ENCODE data around the gene ANKS1B.

Gene ANKS1B

DNA sequence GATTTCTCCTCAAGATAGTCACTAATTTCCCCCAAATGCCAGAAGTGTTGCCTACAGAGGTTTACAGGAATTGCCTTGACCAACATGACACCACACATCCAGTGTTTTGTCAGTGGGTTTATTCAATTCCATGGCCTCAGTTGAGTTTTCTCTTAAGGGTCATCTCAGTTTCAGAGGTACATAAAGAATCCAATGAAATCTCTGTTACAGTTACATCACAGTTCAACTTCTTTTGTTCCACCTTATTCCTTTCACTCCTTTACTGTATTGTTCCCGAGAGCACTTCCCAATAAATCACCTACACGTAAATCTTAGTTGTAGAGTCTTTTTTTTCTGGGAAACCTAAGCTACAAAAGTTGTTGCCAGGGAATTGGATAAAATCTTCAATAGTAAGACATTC, 410.8 kb downstream of the ANKS1B start:
- Histone ChIP-seq H3K9me3 (ENCODE audit: control insufficient read depth, insufficient read depth, low read depth, low read length) (no peaks in the 10 kb centered on the region), H3K4me3 (ENCODE audit: low read depth, low read length) (no peak overlapping the region), H3K27ac (ENCODE audit: extremely low read depth, low read depth, low read length) (no peak overlapping the region), H3K4me1 (ENCODE audit: control insufficient read depth, insufficient read depth, low read length) (no peaks in the 10 kb centered on the region), H3K36me3 (ENCODE audit: control insufficient read depth in 2 of 2, insufficient read depth in 1 of 2, low read length in 2 of 2) (no peaks in the 10 kb centered on the region)
- ChIA-PET CTCF (no interaction called here), POLR2A (no interaction called here)
- TF ChIP-seq ZSCAN23 (tag by site-specific recombination; IDR thresholded peaks at IDR 0.05) = no peak
- no peak for TF ChIP-seq ZBTB1 (tag by site-specific recombination; IDR thresholded peaks at IDR 0.05)
- TF ChIP-seq, protein P1, sequence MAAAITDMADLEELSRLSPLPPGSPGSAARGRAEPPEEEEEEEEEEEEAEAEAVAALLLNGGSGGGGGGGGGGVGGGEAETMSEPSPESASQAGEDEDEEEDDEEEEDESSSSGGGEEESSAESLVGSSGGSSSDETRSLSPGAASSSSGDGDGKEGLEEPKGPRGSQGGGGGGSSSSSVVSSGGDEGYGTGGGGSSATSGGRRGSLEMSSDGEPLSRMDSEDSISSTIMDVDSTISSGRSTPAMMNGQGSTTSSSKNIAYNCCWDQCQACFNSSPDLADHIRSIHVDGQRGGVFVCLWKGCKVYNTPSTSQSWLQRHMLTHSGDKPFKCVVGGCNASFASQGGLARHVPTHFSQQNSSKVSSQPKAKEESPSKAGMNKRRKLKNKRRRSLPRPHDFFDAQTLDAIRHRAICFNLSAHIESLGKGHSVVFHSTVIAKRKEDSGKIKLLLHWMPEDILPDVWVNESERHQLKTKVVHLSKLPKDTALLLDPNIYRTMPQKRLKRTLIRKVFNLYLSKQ (tag by site-specific recombination; IDR thresholded peaks at IDR 0.05; ENCODE audit: borderline replicate concordance) = no peak
- TF ChIP-seq ZNF558 (tag by site-specific recombination; IDR thresholded peaks at IDR 0.05) = no peak
- TF ChIP-seq, protein P2, sequence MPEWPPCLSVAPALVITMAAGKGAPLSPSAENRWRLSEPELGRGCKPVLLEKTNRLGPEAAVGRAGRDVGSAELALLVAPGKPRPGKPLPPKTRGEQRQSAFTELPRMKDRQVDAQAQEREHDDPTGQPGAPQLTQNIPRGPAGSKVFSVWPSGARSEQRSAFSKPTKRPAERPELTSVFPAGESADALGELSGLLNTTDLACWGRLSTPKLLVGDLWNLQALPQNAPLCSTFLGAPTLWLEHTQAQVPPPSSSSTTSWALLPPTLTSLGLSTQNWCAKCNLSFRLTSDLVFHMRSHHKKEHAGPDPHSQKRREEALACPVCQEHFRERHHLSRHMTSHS (tag by site-specific recombination; IDR thresholded peaks at IDR 0.05) = no peak
- no peak for TF ChIP-seq ZNF837 (tag by site-specific recombination; IDR thresholded peaks at IDR 0.05)
- TF ChIP-seq, protein P3, sequence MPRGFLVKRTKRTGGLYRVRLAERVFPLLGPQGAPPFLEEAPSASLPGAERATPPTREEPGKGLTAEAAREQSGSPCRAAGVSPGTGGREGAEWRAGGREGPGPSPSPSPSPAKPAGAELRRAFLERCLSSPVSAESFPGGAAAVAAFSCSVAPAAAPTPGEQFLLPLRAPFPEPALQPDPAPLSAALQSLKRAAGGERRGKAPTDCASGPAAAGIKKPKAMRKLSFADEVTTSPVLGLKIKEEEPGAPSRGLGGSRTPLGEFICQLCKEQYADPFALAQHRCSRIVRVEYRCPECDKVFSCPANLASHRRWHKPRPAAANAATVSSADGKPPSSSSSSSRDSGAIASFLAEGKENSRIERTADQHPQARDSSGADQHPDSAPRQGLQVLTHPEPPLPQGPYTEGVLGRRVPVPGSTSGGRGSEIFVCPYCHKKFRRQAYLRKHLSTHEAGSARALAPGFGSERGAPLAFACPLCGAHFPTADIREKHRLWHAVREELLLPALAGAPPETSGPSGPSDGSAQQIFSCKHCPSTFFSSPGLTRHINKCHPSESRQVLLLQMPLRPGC (tag by site-specific recombination; IDR thresholded peaks at IDR 0.05) = no peak
- TF ChIP-seq, protein P4, sequence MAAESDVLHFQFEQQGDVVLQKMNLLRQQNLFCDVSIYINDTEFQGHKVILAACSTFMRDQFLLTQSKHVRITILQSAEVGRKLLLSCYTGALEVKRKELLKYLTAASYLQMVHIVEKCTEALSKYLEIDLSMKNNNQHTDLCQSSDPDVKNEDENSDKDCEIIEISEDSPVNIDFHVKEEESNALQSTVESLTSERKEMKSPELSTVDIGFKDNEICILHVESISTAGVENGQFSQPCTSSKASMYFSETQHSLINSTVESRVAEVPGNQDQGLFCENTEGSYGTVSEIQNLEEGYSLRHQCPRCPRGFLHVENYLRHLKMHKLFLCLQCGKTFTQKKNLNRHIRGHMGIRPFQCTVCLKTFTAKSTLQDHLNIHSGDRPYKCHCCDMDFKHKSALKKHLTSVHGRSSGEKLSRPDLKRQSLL (tag by site-specific recombination; IDR thresholded peaks at IDR 0.05) = no peak
- no peak for TF ChIP-seq ZNF830 (tag by site-specific recombination; IDR thresholded peaks at IDR 0.05; ENCODE audit: low read depth)
- TF ChIP-seq, protein P5, sequence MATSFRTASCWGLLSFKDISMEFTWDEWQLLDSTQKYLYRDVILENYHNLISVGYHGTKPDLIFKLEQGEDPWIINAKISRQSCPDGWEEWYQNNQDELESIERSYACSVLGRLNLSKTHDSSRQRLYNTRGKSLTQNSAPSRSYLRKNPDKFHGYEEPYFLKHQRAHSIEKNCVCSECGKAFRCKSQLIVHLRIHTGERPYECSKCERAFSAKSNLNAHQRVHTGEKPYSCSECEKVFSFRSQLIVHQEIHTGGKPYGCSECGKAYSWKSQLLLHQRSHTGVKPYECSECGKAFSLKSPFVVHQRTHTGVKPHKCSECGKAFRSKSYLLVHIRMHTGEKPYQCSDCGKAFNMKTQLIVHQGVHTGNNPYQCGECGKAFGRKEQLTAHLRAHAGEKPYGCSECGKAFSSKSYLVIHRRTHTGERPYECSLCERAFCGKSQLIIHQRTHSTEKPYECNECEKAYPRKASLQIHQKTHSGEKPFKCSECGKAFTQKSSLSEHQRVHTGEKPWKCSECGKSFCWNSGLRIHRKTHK (tag by site-specific recombination; IDR thresholded peaks at IDR 0.05) = no peak
- no peak for TF ChIP-seq ZNF654 (tag by site-specific recombination; IDR thresholded peaks at IDR 0.05; ENCODE audit: low read depth)
- no peak for TF ChIP-seq ZNF610 (tag by site-specific recombination; IDR thresholded peaks at IDR 0.05; ENCODE audit: borderline replicate concordance)
- TF ChIP-seq KLF8 (tag by site-specific recombination; IDR thresholded peaks at IDR 0.05) = no peak
- TF ChIP-seq, protein P6, sequence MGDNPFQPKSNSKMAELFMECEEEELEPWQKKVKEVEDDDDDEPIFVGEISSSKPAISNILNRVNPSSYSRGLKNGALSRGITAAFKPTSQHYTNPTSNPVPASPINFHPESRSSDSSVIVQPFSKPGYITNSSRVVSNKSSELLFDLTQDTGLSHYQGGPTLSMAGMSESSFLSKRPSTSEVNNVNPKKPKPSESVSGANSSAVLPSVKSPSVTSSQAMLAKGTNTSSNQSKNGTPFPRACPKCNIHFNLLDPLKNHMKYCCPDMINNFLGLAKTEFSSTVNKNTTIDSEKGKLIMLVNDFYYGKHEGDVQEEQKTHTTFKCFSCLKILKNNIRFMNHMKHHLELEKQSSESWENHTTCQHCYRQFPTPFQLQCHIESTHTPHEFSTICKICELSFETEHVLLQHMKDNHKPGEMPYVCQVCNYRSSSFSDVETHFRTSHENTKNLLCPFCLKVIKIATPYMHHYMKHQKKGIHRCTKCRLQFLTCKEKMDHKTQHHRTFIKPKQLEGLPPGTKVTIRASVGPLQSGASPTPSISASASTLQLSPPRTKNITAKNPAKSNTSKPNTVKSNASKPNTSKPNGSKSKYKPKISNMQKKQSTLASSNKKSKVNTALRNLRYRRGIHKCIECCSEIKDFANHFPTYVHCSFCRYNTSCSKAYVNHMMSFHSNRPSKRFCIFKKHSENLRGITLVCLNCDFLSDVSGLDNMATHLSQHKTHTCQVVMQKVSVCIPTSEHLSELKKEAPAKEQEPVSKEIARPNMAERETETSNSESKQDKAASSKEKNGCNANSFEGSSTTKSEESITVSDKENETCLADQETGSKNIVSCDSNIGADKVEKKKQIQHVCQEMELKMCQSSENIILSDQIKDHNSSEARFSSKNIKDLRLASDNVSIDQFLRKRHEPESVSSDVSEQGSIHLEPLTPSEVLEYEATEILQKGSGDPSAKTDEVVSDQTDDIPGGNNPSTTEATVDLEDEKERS (tag by site-specific recombination; IDR thresholded peaks at IDR 0.05) = no peak
- TF ChIP-seq, protein P7, sequence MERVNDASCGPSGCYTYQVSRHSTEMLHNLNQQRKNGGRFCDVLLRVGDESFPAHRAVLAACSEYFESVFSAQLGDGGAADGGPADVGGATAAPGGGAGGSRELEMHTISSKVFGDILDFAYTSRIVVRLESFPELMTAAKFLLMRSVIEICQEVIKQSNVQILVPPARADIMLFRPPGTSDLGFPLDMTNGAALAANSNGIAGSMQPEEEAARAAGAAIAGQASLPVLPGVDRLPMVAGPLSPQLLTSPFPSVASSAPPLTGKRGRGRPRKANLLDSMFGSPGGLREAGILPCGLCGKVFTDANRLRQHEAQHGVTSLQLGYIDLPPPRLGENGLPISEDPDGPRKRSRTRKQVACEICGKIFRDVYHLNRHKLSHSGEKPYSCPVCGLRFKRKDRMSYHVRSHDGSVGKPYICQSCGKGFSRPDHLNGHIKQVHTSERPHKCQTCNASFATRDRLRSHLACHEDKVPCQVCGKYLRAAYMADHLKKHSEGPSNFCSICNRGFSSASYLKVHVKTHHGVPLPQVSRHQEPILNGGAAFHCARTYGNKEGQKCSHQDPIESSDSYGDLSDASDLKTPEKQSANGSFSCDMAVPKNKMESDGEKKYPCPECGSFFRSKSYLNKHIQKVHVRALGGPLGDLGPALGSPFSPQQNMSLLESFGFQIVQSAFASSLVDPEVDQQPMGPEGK (tag by site-specific recombination; IDR thresholded peaks at IDR 0.05) = no peak
- TF ChIP-seq HOXD13 (CRISPR knock-in tag; IDR thresholded peaks at IDR 0.05; ENCODE audit: borderline replicate concordance) = no peak
- TF ChIP-seq ZFP37 (tag by site-specific recombination; IDR thresholded peaks at IDR 0.05) = no peak
- TF ChIP-seq, protein P8, sequence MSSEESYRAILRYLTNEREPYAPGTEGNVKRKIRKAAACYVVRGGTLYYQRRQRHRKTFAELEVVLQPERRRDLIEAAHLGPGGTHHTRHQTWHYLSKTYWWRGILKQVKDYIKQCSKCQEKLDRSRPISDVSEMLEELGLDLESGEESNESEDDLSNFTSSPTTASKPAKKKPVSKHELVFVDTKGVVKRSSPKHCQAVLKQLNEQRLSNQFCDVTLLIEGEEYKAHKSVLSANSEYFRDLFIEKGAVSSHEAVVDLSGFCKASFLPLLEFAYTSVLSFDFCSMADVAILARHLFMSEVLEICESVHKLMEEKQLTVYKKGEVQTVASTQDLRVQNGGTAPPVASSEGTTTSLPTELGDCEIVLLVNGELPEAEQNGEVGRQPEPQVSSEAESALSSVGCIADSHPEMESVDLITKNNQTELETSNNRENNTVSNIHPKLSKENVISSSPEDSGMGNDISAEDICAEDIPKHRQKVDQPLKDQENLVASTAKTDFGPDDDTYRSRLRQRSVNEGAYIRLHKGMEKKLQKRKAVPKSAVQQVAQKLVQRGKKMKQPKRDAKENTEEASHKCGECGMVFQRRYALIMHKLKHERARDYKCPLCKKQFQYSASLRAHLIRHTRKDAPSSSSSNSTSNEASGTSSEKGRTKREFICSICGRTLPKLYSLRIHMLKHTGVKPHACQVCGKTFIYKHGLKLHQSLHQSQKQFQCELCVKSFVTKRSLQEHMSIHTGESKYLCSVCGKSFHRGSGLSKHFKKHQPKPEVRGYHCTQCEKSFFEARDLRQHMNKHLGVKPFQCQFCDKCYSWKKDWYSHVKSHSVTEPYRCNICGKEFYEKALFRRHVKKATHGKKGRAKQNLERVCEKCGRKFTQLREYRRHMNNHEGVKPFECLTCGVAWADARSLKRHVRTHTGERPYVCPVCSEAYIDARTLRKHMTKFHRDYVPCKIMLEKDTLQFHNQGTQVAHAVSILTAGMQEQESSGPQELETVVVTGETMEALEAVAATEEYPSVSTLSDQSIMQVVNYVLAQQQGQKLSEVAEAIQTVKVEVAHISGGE (tag by site-specific recombination; conservative IDR thresholded peaks at IDR 0.05; ENCODE audit: low read depth) = no peak

All from HEK293 (cell line).